Measurements from ENCODE around the gene DGKH.
"Not testable (repeated sequence)": the region's sequence is repeated elsewhere in the genome, so short reads cannot be mapped to it uniquely, and the experiment has no call there.

The DGKH gene

GRCh38 chr13:42170029-42170428, 121.6 kb downstream of the DGKH start:
- DNase-seq, result no peak

GRCh38 chr13:42173789-42174343, 125.4 kb downstream of the DGKH start:
- no peak for DNase-seq

- DNase-seq, result no peak
These were observed 126.1 kb downstream of the DGKH start for GRCh38 chr13:42174344-42175162.

- no peak for DNase-seq
These were observed 127.8 kb downstream of the DGKH start for GRCh38 chr13:42176294-42176693.

GRCh38 chr13:42177189-42177588, 128.7 kb downstream of the DGKH start:
- no peak for DNase-seq

GRCh38 chr13:42181381-42181953, 133.0 kb downstream of the DGKH start:
- peak; percentile 2 to 48 for DNase-seq

- DNase-seq, result no peak
These were observed 140.6 kb downstream of the DGKH start for GRCh38 chr13:42189061-42189460.

GRCh38 chr13:42190529-42190928, 142.1 kb downstream of the DGKH start:
- no peak for DNase-seq

GRCh38 chr13:42211704-42212464, 163.4 kb downstream of the DGKH start:
- DNase-seq, result no peak

GRCh38 chr13:42214446-42214845, 166.0 kb downstream of the DGKH start:
- no peak for DNase-seq

- peak in 1 of 2 experiments; percentile 30 for DNase-seq
These were observed 167.4 kb downstream of the DGKH start for GRCh38 chr13:42215578-42216421.

GRCh38 chr13:42216422-42216735, 167.9 kb downstream of the DGKH start:
- no peak for DNase-seq

- DNase-seq, result no peak
These were observed 170.1 kb downstream of the DGKH start for GRCh38 chr13:42218576-42218975.

GRCh38 chr13:42219051-42219450, 170.6 kb downstream of the DGKH start:
- DNase-seq, result no peak

GRCh38 chr13:42219876-42220275, 171.4 kb downstream of the DGKH start:
- no peak for DNase-seq

GRCh38 chr13:42221121-42221765, 172.8 kb downstream of the DGKH start:
- no peak for DNase-seq

GRCh38 chr13:42223681-42224080, 175.2 kb downstream of the DGKH start:
- DNase-seq, result no peak

- no peak for DNase-seq
These were observed 176.6 kb downstream of the DGKH start for GRCh38 chr13:42225051-42225450.

GRCh38 chr13:42226759-42227158, 178.3 kb downstream of the DGKH start:
- not testable (repeated sequence) for DNase-seq

- DNase-seq, result no peak
These were observed 180.1 kb downstream of the DGKH start for GRCh38 chr13:42228527-42228926.

GRCh38 chr13:42229287-42229686, 180.8 kb downstream of the DGKH start:
- no peak for DNase-seq

GRCh38 chr13:42232671-42233070, 184.2 kb downstream of the DGKH start:
- DNase-seq, result no peak

Data from NCI-H524 (cell line).